Vagina (tissue), 2 donors: ENCODE results near the gene ZAP70.

Source experiments
- CTCF ChIP-seq, 3 experiments: fragments of 450-650 bp in 2 of 3; fragments of 200-600 bp in 1 of 3; sonication (generic) in 1 of 3; IDR thresholded peaks; one replicate each; pipeline ENCODE4 v1.5.1; 2017 to 2019; ENCODE audit warnings: antibody characterized with exemption in 3 of 3, mild to moderate bottlenecking in 2 of 3, moderate library complexity in 2 of 3
- POLR2A ChIP-seq, 2 donors: fragments of 450-650 bp; IDR thresholded peaks; one replicate each; pipeline ENCODE4 v1.6.1; 2017; ENCODE audit warnings: antibody characterized with exemption in 2 of 2, mild to moderate bottlenecking in 2 of 2, moderate library complexity in 2 of 2
- POLR2AphosphoS5 ChIP-seq, 2 donors: sonication (generic); formaldehyde crosslinking; IDR thresholded peaks; one replicate each; pipeline ENCODE4 v1.9.0; 2017; ENCODE audit warnings: antibody characterized with exemption in 2 of 2, mild to moderate bottlenecking in 2 of 2, low read depth in 1 of 2; ENCODE audit not compliant: insufficient read depth in 1 of 2

DNA sequence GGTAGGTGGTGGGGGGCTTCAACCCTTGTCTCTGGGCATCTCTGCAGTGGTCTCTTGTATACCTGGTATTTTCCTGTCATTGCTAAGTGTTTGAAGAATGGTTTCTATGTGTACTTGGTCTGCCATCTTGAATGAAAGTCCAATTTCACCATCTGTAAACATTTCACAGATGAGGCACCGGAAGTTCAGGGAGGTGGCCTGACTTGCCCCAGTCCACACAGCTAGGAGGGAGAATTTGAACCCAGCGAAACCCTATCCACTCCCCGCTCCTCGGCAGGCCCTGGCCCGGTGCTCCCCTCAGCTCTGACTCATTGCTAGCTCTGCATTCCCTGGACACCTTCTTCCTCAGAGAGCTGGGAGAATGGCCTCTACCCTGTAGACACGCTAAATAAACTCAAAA, 30.5 kb downstream of the ZAP70 start:
- TF ChIP-seq POLR2AphosphoS5 (IDR thresholded peaks at IDR 0.05; ENCODE audit: insufficient read depth in 1 of 2, low read depth in 1 of 2) (no peak), POLR2A (IDR thresholded peaks at IDR 0.05) (no peak), CTCF (IDR thresholded peaks at IDR 0.05) (no peak)
